ENCODE results near the gene PRRC1.
A peak's percentile ranks its signal among the peaks of the same experiment; 100 is the strongest.
"Not testable (repeated sequence)": the region's sequence is repeated elsewhere in the genome, so short reads cannot be mapped to it uniquely, and the experiment has no call there.

The PRRC1 gene

DNA sequence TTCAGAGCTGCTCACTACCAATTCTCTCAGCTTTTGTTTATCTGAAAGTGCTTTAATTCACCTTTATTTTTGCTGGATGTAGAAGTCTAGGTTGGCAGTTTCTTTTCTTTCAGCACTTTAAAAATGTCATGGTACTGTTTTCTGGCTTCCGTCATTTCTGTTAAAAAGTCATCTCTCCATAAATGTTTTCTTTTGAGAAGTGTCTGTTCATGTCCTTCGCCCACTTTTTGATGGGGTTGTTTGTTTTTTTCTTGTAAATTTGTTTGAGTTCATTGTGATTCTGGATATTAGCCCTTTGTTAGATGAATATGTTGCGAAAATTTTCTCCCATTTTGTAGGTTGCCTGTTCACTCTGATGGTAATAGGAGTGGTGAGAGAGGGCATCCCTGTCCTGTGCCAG, 23.1 kb downstream of the PRRC1 start:
- not testable (repeated sequence) for DNase-seq (ENCODE audit: low read depth in 4 of 4, low spot score in 1 of 4)

DNA sequence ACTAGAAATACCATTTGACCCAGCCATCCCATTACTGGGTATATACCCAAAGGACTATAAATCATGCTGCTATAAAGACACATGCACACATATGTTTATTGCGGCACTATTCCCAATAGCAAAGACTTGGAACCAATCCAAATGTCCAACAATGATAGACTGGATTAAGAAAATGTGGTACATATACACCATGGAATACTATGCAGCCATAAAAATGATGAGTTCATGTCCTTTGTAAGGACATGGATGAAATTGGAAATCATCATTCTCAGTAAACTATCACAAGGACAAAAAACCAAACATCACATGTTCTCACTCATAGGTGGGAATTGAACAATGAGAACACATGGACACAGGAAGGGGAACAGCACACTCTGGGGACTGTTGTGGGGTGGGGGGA, 27.8 kb downstream of the PRRC1 start:
- not testable (repeated sequence) for DNase-seq (ENCODE audit: low read depth in 4 of 4, low spot score in 1 of 4)

DNA sequence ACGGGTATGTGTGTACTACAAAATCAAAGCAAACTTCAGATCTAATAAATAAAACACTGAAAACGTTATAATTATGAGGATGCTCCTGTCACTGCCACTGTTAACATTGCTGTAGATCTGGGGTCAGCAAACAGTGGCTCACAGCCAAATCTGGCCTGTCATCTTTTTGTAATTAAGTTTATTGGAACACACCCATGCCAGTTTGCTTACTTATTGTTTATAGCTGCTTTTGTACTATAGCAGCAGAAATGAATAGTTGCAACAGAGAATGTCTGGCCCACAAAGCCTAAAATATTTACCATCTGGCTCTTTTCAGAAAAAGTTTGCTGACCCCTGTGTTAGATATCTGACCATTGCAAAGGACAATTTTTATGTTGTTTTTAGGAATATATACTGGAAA, 32.1 kb downstream of the PRRC1 start:
- no peak for DNase-seq (ENCODE audit: low read depth in 4 of 4, low spot score in 1 of 4)

DNA sequence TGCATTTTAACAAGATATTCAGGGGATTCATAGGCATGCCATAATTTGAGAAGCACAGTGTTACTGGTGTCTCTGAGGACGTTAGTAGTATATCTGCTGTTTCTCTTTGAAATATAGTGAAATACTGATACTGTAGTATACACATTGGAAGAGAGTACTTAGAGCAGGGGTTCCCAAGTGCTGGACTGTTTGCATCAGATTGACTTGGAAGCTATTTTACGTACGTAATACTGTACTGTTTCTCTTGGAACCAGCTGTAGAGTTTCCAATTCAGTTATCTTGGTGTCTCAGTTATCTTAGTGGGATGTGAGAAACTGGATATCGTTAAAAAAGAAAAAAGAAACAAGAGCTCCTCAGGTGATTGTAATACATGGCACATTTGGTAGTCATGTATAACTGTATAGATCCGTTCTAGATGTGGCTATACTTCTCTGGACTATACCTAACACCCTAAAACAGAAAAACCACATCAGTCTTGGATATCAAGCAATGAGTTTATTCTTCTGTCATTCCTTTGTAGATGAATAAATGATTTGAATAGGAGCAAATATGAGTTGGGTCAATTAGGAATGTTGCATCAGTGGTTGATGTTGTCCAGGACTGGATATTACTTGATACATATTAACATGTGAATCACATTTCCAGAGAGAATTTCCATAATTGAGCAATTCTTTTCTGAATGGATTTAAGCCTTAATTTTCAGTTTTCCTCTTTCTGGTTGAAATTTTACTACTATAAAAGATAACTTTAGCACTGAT, 33.4 kb downstream of the PRRC1 start:
- no peak for DNase-seq (ENCODE audit: low read depth in 4 of 4, low spot score in 1 of 4)

DNA sequence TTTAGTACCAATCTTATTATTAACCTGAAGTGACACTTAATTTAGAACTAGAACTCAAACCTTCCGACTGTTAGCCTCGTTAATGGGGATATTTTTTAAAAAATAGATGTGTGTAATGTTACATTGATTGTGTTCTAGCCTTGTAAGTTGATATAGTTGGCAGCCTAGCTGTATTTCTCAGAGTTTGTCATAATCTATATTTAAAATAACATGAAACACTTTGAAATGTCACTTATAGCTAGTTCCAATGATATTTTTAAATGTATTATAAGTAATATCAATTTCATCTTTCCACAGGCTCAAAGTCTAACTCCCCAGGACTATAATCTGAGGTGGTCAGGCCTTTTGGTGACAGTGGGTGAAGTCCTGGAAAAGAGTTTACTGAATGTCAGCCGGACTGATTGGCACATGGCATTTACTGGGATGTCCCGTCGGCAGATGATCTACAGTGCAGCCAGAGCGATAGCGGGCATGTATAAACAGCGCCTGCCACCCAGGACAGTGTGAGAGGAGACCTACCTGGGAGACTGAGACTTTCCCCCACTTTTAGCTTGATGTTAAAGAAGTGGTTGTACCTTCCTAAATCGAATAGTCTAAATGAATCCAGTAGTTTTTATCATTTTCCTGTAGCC, 34.1 kb downstream of the PRRC1 start:
- DNase-seq (ENCODE audit: low read depth in 4 of 4, low spot score in 1 of 4) = no peak

DNA sequence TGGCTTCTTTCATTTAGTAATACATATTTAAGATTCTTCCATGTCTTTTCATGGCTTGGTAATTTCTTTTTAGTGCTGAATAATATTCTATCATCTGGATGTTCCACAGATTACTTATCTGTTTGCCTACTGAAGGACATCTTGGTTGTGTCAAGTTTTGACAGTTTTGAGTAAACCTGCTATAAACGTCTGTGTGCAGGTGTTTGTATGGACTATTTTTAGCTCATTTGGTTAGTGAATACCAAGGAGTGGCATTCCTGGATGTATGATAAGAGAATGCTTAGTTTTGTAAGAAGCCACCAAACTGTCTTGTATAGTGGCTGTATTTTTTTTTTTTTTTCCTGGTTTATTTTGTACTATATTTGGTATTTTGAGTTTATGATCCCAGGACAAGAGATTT, 38.4 kb downstream of the PRRC1 start:
- no peak for DNase-seq (ENCODE audit: low read depth in 4 of 4, low spot score in 1 of 4)

DNA sequence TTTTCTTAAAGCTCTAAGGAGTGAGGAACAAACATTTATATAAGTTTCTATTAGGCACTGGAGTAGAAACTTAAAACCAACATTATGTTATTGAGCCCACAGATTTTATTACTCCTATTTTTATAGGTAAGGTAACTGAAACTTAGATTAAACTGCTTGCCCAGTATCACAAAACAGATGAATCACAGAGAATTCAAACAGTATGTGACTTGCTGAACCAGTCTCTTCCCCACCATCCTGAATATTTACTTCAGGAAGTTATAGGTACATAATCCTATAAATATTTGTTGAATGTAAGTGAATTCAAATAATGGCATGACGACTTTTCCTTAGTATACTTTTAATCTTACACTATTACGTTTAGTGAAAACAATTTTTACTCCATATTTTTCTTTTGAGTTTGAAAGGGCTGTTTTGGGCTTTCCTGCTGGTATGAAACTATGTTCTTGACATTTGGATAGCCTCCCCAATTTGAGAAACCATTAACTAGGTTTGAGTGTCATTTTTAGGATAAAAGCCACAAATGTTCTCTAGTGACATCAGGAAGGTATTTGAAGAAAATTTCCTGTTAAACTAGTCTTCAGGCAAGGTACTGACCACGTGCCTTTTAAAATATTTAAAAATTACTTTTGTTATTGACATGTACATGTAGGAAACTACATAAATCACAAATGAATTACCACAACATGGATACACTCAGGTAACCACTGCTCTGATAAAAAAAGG, 39.3 kb downstream of the PRRC1 start:
- DNase-seq (ENCODE audit: low read depth in 4 of 4, low spot score in 1 of 4) = no peak

DNA sequence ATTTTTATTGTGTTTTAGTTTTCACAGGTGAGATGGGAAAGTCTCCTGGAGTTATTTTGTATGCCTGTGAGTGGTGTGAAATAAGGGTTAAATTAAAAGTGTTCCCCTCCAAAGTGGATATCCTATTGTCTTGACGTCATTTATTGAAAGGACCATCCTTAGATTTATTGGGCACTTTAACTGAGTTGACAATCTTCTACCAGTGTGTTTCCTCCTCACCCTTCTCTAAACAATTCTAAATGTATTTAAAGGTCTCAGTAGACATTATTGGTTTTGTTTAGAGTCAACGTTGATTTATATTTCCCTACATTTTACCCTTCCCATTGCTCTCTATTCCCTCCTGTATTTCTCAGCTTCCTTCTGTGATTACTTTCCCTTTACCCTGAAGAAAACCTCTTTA, 40.8 kb downstream of the PRRC1 start:
- no peak for DNase-seq (ENCODE audit: low read depth in 4 of 4, low spot score in 1 of 4)

DNA sequence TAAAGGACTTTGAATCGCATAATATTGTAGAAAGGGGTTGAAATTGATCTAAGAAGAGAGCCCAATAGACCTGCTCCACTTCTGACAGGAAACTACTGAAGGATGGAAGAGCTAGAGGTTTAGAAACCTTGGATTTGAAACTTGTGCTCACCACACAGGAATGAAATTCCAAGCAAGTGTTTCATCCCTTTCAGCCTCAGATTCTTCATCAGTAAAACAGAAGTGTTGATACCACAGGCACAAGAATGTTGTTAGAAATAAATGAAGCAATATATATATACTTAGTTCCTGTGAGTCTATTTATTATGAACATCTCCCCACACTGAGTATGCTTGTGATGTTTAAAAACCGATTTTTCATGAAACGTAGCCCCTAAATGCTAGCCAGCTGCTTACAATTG, 43.8 kb downstream of the PRRC1 start:
- DNase-seq (ENCODE audit: low read depth in 4 of 4, low spot score in 1 of 4) = no peak

DNA sequence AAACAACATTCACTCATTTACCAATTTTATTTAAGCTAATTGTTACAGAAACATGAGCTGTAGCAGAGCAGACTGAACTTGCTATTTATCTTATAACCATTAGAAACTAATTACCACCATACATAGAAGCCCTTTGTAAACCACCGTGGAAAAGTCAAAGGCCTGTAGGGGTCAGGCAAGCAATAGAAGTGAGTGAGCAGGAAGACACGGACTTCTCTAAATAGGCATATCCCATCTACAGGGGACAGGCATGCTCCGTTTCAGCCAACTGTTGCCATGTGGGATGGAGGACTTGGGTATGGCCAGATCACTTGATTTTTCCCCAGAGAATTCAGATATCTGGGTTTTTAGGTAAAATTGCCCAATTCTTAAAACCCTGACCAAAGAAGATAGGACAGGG, 44.8 kb downstream of the PRRC1 start:
- no peak for DNase-seq (ENCODE audit: low read depth in 4 of 4, low spot score in 1 of 4)

DNA sequence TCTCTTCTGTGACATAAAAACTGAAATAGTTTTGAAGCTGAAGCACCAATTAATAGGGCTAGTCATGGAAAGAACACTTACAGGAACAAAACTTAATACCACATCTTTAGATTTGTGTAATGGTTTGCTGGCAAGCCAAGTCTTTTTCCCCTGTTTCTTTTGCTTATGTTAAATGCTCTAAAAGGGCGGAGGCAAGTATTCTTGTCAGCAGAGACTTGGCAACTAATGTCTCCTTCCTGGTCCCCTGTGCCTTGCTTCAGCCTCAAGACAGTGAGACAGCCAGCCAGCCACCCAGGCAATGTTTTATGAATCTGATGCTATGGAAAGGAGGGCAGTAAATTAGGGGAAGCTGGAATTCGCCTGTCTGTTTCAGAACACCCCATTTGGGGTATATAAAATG, 45.7 kb downstream of the PRRC1 start:
- no peak for DNase-seq (ENCODE audit: low read depth in 4 of 4, low spot score in 1 of 4)

DNA sequence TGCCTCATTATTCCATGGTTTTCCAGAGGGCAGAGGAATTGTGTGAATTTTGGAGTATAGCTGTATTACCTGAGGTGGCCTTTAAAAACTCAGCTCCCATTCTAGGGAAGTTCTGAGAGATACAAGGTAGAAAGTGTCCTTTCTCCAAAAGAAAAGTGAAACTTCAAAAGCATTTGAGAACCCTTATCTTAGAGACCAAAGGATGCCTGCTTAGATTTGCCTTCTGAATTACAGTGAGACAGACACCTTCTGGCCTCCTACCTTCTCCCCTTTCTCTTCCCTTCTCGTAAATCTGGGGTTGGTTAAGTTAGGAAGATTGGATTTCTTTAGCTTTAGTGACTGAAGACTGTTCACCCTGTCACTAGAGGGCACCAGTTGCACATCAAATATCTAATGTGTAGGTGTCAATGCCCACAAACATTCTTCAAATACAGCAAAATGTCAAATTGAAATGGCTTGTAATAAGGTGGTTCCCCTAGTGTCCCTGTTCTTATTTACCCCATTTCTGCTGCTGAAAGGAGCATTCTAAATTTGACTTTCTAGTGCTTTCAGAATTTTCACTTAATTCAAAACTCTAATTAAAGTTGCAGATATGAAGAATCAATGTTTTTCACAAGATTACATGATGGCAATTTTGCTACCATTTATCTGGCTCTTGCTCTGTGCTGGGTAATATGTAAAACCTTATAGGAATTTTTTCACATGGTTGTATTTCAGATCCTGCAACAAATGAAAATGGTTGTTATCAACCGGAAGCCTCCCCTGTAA, 46.7 kb downstream of the PRRC1 start:
- peak; percentile 7 to 19 (median 11) for DNase-seq (ENCODE audit: low read depth in 4 of 4, low spot score in 1 of 4)

DNA sequence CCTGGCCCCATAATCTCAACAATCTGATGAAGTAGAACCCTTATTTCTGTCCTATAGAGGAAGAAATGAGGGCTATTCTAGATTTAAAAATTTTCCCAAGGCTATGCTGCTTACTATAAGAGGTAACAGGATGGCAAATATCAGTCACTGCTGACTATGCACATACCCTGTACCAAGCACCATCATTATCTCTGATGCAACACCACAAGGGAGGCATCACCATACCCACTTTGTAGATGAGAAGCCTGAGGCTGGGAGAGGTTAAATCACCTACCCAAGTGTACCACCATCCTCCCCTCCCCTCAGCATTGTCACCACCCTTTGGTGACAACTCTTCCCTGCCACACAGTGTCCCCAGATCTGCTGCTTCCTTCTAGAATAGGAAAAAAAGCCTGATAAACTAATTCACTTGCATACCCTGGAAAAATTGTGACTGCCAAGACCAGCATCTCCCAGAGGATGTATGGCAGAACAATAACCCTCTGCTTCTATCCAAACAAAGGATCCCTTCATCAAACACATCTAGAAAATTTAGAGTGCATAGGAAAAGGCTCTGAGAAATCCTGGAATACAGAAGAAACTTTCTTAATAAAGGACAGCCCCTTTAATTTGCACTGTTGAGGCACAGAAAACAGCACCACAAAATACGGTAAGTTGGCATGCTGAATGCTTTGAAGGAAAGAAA, 48.3 kb downstream of the PRRC1 start:
- DNase-seq (ENCODE audit: low read depth in 4 of 4, low spot score in 1 of 4) = no peak

DNA sequence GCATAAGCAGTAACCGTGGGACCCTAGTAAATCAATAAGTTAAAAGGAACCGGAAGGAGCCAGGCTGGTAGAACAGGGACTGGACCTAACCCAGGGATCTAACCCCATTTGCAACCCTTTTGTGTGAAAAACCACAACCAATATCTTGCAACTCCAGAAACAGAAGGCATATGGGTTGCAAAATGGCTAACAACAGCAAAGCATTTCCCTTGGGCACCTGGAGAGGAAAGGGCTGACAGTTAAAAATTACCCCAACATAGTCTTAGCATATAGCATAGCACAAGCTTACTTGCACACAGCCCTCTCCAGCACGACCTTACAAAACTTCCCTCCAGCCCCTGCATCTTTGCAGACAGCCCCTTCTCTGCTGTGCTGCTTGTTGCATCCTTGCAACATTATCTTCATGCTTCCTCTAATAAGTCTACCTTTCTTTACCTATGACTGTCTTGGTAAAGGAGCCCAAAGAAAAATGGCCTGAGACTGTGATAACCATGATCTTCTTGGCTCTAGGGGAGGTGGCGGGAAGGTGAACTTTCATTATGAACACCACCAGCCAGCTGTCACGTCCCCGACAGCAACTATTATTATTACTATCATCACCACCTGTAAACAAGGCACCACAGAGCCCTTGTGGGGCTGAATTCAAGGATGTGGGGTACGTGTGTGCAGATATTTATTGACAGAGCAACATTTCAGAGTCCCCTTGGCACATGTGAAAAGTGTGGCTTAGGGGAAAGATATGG, 49.8 kb downstream of the PRRC1 start:
- DNase-seq (ENCODE audit: low read depth in 4 of 4, low spot score in 1 of 4) = no peak

DNA sequence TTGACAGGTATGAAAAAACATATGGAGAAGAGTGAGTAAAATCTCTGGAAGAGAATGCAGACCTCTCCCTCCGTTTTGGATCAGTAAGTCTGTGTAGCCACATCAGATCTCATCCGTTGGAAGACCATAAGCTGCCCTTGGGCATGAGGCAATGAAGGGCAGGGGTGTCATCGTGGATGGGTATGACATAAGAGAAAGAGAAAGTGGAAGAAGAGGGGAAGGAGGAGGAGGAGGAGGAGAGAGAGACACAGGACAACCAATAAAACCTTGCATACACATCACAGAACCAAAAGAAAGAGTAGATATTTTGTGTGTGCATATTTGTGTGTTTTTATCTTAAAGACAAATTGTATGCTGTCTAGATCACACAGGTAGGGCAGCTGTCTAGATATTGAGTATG, 50.7 kb downstream of the PRRC1 start:
- no peak for DNase-seq (ENCODE audit: low read depth in 4 of 4, low spot score in 1 of 4)

DNA sequence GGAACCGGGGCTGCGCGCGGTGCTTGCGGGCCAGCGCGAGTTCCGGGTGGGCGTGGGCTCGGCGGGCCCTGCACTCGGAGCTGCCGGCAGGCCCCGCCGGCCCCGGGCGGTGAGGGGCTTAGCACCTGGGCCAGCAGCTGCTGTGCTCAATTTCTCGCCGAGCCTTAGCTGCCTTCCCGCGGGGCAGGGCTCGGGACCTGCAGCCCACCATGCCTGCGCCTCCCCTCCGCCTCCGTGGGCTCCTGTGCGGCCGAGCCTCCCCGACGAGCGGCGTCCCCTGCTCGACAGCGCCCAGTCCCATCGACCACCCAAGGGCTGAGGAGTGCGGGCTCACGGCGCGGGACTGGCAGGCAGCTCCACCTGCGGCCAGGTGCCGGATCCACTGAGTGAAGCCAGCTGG, 52.0 kb downstream of the PRRC1 start:
- DNase-seq (ENCODE audit: low read depth in 4 of 4, low spot score in 1 of 4) = not testable (repeated sequence)

DNA sequence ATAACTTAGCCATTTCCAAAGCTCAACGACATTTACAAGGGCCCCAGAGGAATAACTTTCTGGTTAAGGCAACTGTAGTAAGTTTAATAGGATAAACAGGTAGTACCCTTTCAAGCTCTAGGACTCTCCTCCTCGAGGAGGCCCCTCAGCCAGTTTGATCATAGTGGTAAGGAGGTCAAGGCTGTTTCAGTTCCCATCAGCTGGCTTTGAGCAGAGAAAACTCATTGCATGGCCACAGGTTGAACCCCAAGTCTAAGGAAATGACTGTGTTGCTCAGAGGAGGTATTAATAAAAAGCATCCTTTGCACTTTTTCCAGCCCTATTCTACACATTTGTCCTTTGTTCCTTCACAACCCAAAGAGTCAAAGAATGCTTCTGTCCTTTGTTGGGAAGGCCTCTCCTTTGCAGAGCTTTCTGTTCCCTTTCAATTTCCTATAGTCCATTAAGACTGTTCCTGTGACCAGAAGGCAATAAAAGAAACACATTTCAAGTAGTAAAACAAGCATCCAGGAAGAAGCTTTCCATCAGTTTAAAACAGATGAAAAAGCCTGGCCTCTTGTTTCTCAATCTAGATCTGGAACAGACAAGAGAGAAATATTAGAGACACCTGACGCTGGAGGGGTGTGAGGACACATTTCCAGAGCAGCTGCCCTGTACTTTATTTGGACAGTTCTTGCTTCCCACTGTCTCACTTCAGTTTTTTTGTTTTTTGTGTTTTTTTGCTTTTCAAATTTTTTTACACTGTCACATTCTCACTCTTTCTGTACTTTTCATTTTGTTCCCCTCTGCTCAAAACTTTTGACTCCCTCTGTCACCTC, 54.1 kb downstream of the PRRC1 start:
- DNase-seq (ENCODE audit: low read depth in 4 of 4, low spot score in 1 of 4) = no peak

DNA sequence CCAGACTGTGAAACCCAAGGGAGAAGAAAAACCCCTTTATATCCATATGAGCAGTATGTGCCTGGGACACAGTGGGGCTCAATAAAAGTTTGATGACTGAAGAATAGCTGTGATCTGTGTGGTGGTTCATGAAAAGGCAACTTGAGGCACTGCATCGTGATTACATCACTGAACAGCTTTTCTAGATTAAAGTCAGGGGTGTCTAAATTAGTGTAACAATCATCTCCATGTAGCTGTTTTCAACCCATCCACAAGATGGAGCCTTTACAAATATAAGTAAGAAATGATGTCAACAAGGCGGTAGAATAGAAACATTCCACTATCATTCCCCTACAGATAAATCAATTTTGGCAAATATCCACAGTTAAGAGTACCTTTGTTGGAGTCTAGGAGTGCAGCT, 55.5 kb downstream of the PRRC1 start:
- no peak for DNase-seq (ENCODE audit: low read depth in 4 of 4, low spot score in 1 of 4)

DNA sequence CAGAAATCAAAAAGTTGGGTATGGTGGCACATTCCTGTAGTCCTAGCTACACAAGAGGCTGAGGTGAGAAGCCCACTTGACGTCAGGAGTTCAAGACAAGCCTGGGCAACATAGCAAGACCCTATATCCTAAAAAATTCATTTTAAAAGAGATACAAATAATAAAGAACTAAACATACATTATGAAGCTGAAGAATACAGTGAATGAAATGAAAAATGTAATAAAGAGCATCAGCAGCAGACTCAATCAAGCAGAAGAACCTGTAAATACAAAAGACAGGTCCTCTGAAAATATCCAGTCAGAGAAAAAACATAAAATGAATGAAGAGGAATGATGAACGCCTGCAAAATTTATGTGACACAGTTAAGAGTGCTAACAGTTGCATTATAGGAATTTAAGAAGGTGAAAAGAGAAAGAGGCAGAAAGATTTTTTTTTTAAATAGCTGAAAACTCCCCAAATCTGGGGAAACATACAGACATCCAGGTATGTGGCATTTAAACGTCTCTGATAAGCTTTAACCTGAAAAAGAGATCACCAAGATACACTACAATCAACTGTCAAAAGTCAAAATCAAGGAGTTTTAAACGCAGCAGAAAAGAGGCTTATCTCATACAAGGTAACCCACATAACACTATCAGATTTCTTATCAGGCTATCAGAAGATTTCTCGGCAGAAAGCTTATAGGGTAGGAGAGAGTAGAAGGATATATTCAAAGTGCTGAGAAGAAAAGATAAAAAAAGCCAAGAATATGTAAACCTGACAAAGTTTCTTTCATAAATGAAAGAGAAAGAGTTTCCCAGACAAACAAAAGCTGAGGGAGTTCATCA, 57.6 kb downstream of the PRRC1 start:
- no peak for DNase-seq (ENCODE audit: low read depth in 4 of 4, low spot score in 1 of 4)
